Peyer's patch (tissue), 4 donors: ENCODE measurements around the gene SRM.

Experiments used
- CTCF ChIP-seq, 6 experiments: fragments of 450-650 bp in 4 of 6; fragments of 200-600 bp in 2 of 6; sonication (generic) in 1 of 6; IDR thresholded peaks; one replicate each; pipeline ENCODE4 v1.5.1; 2017 to 2019; ENCODE audit warnings: antibody characterized with exemption in 6 of 6, mild to moderate bottlenecking in 3 of 6, moderate library complexity in 1 of 6
- POLR2A ChIP-seq, 2 donors: fragments of 450-650 bp; IDR thresholded peaks; one replicate each; pipeline ENCODE4 v1.5.1; 2017; ENCODE audit warnings: antibody characterized with exemption in 2 of 2, mild to moderate bottlenecking in 2 of 2, moderate library complexity in 2 of 2

GRCh38 chr1:11045428-11046269 is 14.2 kb downstream of the SRM start:
- TF ChIP-seq CTCF (IDR thresholded peaks at IDR 0.05) = no peak
- TF ChIP-seq POLR2A (IDR thresholded peaks at IDR 0.05) = no peak
